RWPE1 (cell line): ENCODE data around the gene FERMT1.
"Not testable (repeated sequence)": the region's sequence is repeated elsewhere in the genome, so short reads cannot be mapped to it uniquely, and the experiment has no call there.

Experiments used
- CTCF ChIA-PET: fragments of 350-600 bp; sonication (Branson Sonifier 250); formaldehyde crosslinking; extraction: SDS; loops from one replicate; lab custom pipeline; 2021; lab: Yijun Ruan, JAX
- POLR2A ChIA-PET: fragments of 400-600 bp; formaldehyde crosslinking; extraction: SDS; loops from one replicate; lab custom pipeline; 2020; ENCODE audit warnings: antibody characterized with exemption; ENCODE audit not compliant: low non-redundant PET; lab: Yijun Ruan, JAX
- DNase-seq: peaks from one replicate; pipeline ENCODE4 v3.0.0; 2012; ENCODE audit warnings: low spot score
- H3K27ac ChIP-seq: fragments of 450-650 bp; 2 replicates; pipeline ENCODE4 v1.5.1; 2017
- TF ChIP-seq, protein P1 (sequence below): fragments of 450-650 bp; conservative IDR thresholded peaks from 2 replicates; pipeline ENCODE4 v1.5.1; 2017; ENCODE audit warnings: low read depth, mild to moderate bottlenecking

FERMT1 gene

DNA sequence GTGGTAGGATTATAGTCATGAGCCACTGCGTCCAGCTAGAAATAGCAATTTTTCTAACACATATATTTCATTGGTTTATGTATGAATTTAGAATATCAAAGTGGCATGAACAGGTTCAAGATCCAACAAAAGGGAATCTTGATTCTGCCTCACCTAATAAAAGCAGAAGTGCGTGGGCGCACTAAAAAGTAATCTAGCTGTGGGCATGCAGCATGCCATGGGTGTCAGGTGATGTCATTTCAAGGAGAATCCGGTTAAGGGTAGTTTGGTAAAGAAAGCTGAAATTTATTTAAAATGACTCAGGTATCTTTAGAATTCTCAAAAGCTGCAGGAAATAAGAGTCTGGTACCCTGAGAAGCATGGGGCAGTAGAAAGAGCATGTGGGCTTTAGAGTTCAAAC, 86.6 kb downstream of the FERMT1 start:
- ChIA-PET CTCF (interaction anchor here (0.5 to 0.6 kb wide), 2 partner anchors 44 to 500 kb away, joined by 3 to 6 read pairs; no protein-coding TSS in a partner anchor), POLR2A (interaction anchor here (0.6 kb wide), 1 partner anchor 10 kb away, joined by 3 read pairs; no protein-coding TSS in a partner anchor)
- DNase-seq = no peak
- H3K27ac ChIP-seq = no peak overlapping the region
- TF ChIP-seq, protein P1, sequence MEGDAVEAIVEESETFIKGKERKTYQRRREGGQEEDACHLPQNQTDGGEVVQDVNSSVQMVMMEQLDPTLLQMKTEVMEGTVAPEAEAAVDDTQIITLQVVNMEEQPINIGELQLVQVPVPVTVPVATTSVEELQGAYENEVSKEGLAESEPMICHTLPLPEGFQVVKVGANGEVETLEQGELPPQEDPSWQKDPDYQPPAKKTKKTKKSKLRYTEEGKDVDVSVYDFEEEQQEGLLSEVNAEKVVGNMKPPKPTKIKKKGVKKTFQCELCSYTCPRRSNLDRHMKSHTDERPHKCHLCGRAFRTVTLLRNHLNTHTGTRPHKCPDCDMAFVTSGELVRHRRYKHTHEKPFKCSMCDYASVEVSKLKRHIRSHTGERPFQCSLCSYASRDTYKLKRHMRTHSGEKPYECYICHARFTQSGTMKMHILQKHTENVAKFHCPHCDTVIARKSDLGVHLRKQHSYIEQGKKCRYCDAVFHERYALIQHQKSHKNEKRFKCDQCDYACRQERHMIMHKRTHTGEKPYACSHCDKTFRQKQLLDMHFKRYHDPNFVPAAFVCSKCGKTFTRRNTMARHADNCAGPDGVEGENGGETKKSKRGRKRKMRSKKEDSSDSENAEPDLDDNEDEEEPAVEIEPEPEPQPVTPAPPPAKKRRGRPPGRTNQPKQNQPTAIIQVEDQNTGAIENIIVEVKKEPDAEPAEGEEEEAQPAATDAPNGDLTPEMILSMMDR = no peak

DNA sequence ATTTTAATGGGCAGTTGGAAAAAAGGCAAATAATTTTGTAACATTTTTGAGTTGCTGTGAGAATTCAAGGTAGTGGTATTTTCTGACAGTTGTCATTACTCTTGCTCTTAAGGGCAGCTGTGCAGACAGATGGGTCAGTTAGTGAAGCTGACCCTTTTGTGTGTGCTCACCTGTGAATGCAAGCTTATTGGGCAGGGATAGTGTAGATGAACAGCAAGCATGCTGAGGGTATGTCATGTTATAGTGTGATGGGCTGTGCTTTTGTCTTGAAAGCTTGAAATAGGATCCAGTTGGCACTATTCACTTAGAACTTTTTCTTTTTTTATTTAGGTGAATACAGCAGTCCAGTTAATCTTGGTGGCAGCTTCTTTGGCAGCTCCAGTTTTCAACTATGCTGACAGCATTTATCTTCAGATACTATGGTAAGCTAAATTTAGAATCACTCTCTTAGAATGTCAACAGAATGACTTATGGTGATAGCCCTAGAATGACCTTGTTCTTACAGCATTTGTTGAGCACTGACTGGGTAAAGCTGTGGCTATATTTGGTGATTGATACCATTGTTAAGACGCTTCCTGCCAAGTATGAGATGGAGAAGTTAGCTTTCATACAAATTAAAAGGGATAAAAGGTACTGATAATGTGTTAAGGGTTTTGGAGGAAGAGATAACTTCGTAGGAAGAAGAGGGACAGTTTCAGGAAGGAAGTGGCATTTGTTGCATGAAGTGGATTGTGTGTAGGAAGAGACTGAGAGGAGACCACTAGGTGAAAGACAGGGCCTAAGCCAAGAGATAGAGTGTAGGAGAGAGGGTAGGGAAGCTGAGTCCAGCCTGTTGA, 88.5 kb downstream of the FERMT1 start:
- CTCF ChIA-PET = interaction anchor here (0.5 to 0.8 kb wide), 2 partner anchors 22 to 538 kb away, joined by 3 read pairs; no protein-coding TSS in a partner anchor
- TF ChIP-seq, protein P1 = no peak
- POLR2A ChIA-PET = no interaction called here
- H3K27ac ChIP-seq = no peak overlapping the region
- no peak for DNase-seq

DNA sequence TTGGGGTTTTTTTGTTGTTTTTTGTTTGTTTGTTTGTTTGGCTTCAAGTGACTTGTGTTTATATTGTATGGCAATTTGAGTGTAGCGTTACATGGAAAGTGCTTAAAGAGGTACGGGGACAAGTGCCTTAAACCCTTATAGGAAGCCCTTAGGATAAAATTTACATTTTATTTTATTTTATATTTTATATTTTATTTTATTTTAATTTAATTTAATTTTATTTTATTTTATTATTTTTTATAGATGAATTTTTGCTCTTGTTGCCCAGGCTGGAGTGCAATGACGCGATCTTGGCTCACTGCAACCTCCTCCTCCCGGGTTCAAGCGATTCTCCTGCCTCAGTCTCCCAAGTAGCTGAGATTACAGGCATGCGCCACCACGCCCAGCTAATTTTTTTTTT, 89.9 kb downstream of the FERMT1 start:
- POLR2A ChIA-PET, DNase-seq, H3K27ac ChIP-seq, CTCF ChIA-PET: not testable (repeated sequence)

DNA sequence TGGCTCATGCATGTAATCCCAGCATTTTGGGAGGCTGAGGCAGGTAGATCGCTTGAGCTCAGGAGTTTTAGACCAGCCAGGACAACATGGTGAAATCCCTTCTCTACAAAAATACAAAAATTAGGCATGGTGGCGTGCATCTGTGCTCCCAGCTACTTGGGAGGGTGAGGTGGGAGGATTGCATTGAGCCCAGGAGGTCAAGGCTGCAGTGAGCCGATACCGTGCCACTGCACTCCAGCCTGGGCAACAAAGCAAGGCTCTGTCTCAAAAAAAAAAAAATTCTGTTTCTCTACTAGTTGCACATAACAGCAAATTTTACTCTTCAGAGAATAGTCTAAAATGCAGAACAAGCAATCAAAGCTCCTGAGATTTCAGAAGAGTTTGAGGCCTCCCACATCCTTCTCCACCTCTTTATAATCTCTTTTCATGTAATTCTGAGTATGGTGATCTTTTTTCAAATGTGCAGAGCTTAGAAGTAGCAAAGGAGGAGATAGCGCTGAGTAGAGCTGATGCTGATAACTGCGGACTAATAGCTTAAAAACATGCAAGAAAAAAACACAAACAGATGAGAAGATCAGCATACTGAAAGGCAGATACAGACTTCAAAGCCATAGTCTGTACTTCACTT, 92.3 kb downstream of the FERMT1 start:
- no peak overlapping the region for H3K27ac ChIP-seq
- CTCF ChIA-PET = interaction anchor here (0.6 kb wide), 1 partner anchor 31 kb away, joined by 4 read pairs; no protein-coding TSS in a partner anchor
- TF ChIP-seq, protein P1 = no peak
- POLR2A ChIA-PET = no interaction called here
- DNase-seq = no peak

DNA sequence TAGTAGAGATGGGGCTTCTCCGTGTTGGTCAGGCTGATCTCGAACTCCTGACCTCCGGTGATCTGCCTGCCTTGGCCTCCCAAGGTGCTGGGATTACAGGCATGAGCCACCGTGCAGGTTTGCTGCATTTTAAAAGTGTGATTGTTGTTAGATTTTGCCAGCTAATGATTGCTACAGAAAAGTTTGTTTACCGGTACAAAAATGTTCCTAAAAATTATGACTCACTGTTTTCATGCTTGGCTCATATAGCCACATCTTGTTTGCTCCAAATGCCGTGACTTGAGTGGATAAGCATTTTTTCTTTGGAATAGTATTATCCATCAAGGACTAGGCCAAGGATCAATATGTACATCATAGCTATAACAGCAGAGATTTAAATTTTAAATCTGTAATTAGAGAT, 93.3 kb downstream of the FERMT1 start:
- ChIA-PET POLR2A (no interaction called here), CTCF (interaction anchor here (0.6 kb wide), 1 partner anchor 73 kb away, joined by 6 read pairs; no protein-coding TSS in a partner anchor)
- no peak for DNase-seq
- 0 out of 2 replicates have a peak overlapping the region, but pooled peaks have one; percentile 18 for H3K27ac ChIP-seq
- TF ChIP-seq, protein P1 = no peak

DNA sequence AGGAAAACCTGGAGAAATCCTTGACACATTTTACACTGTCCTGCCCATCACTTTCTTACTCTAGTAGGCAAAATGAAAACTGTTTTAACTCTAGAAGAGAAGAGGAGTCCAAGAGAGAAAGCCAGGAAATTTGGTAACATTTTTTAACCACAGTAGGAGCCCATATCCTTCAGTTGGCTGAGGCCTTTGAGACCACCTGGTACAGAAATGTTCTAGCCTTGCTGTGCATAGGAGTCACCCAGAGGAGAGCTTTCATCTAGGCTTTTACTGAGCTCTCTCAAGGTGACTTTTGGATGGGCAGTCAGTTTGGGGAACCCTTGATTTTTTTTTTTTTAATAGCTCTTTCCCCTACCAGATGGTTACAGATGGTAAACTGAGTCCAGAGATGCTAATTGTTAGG, 94.0 kb downstream of the FERMT1 start:
- POLR2A ChIA-PET = no interaction called here
- no peak for DNase-seq
- H3K27ac ChIP-seq = no peak overlapping the region
- TF ChIP-seq, protein P1 = no peak
- CTCF ChIA-PET = interaction anchor here (0.6 kb wide), 1 partner anchor 74 kb away, joined by 6 read pairs; no protein-coding TSS in a partner anchor
